Measurements from ENCODE around the gene COMMD1. TPM values are rescaled to one million over a fixed set of nuclear protein-coding genes. Genes with fewer than 3 reads are reported as not detected.
"Not testable (repeated sequence)": the region's sequence is repeated elsewhere in the genome, so short reads cannot be mapped to it uniquely, and the experiment has no call there.

Gene COMMD1
- total RNA-seq, 1 experiment from 2014 or later = 31.7 TPM

DNA sequence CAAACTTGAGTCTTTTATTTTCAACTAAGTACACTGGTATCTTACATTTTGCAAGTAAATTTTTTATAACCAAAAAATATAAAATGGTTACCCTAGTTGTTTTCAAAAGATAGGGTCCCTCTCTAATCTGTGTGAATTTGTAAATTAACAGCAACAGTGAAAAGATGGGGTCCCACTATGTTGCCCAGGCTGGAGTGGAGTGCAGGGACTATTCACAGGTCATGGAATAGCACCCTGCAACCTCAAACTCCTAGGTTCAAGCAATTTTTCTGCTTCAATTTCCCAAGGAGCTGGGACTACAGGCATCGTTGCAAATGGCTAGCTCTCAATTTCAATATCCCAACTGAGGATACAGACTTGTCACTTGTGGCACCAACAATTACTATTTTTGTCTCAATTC, 29.1 kb upstream of the COMMD1 start:
- Histone ChIP-seq H3K36me3 (ENCODE audit: low read depth, low read length) (peaks cover 84% of the 10 kb centered on the region), H3F3A (ENCODE audit: low read length, unreplicated experiment) (no peaks in the 10 kb centered on the region), H3K4me3 (ENCODE audit: low read length) (no peak overlapping the region), H3K79me2 (ENCODE audit: low read length) (no peaks in the 10 kb centered on the region), H3K4me2 (ENCODE audit: low read length) (no peak overlapping the region), H3K27ac (ENCODE audit: low read length) (no peak overlapping the region), H3K9ac (ENCODE audit: low read length) (no peak overlapping the region), H2AFZ (ENCODE audit: low read length) (no peak overlapping the region), H3K27me3 (ENCODE audit: low read length) (no peaks in the 10 kb centered on the region), H3K4me1 (ENCODE audit: insufficient read depth, low read length) (no peaks in the 10 kb centered on the region), H4K20me1 (ENCODE audit: low read length) (0 out of 2 replicates have a peak, but pooled peaks cover 12% of the 10 kb centered on the region), H3K9me2 (replicated peaks; ENCODE audit: low read length) (no peaks in the 10 kb centered on the region), H3K9me3 (ENCODE audit: low read length) (no peaks in the 10 kb centered on the region)
- POLR2A ChIA-PET (ENCODE audit: unreplicated experiment) = no interaction called here
- BruUV-seq (replicated peaks) = no TSS peak
- intact Hi-C loops (cut with micrococcal nuclease) = no loop called here
- TF ChIP-seq, protein P1, sequence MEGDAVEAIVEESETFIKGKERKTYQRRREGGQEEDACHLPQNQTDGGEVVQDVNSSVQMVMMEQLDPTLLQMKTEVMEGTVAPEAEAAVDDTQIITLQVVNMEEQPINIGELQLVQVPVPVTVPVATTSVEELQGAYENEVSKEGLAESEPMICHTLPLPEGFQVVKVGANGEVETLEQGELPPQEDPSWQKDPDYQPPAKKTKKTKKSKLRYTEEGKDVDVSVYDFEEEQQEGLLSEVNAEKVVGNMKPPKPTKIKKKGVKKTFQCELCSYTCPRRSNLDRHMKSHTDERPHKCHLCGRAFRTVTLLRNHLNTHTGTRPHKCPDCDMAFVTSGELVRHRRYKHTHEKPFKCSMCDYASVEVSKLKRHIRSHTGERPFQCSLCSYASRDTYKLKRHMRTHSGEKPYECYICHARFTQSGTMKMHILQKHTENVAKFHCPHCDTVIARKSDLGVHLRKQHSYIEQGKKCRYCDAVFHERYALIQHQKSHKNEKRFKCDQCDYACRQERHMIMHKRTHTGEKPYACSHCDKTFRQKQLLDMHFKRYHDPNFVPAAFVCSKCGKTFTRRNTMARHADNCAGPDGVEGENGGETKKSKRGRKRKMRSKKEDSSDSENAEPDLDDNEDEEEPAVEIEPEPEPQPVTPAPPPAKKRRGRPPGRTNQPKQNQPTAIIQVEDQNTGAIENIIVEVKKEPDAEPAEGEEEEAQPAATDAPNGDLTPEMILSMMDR (conservative IDR thresholded peaks at IDR 0.05; ENCODE audit: low read depth, low read length) = no peak
- TF ChIP-seq EZH2phosphoT487 (IDR thresholded peaks at IDR 0.05; ENCODE audit: borderline replicate concordance, low read length) = no peak
- CTCF ChIA-PET = no interaction called here
- DNase-seq (no peak), ATAC-seq (no peak)

DNA sequence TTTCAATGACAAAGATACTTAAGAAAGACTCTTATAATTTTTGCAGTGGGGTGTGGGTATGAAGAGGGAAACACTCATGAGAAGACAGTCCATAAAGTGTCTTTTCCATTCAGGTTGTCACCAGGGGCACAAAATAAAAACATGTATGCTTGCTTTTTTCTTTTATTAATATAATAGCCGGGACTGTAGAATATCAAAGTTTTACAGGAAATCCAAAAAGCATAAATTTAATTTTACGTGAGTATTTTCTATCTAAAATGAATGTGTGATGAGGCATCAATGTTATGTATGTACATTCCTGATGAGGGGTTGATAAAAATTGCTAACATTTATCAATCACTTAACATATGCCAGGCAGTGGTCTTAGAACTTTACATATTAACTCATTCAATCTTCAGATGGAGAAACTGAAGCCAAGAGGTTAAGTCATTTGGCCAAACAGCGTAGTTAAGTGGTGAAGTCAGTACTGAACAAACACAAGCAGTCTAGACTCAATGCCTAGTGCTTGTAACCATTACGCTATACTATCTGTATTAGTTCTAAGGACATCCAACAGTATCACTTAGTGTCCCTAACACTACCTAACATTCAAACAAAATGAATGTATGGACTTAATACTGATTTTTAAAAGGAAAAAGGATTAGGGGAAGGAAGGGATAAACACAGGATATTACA, 27.8 kb upstream of the COMMD1 start:
- Histone ChIP-seq H3K27me3 (ENCODE audit: low read length) (no peaks in the 10 kb centered on the region), H3K27ac (ENCODE audit: low read length) (no peak overlapping the region), H3K9ac (ENCODE audit: low read length) (no peak overlapping the region), H3K9me2 (replicated peaks; ENCODE audit: low read length) (no peaks in the 10 kb centered on the region), H3K9me3 (ENCODE audit: low read length) (no peaks in the 10 kb centered on the region), H3K4me1 (ENCODE audit: insufficient read depth, low read length) (no peaks in the 10 kb centered on the region), H3K4me3 (ENCODE audit: low read length) (no peak overlapping the region), H3F3A (ENCODE audit: low read length, unreplicated experiment) (no peaks in the 10 kb centered on the region), H4K20me1 (ENCODE audit: low read length) (0 out of 2 replicates have a peak, but pooled peaks cover 9% of the 10 kb centered on the region), H3K4me2 (ENCODE audit: low read length) (no peak overlapping the region), H3K36me3 (ENCODE audit: low read depth, low read length) (peaks cover 84% of the 10 kb centered on the region), H3K79me2 (ENCODE audit: low read length) (no peaks in the 10 kb centered on the region), H2AFZ (ENCODE audit: low read length) (no peak overlapping the region)
- intact Hi-C loops (cut with micrococcal nuclease) = no loop called here
- no TSS peak for BruUV-seq (replicated peaks)
- no peak for DNase-seq
- TF ChIP-seq EZH2phosphoT487 (IDR thresholded peaks at IDR 0.05; ENCODE audit: borderline replicate concordance, low read length) (no peak), EZH2 (IDR thresholded peaks at IDR 0.05; ENCODE audit: low read length, unreplicated experiment) (no peak)
- TF ChIP-seq, protein P1 (conservative IDR thresholded peaks at IDR 0.05; ENCODE audit: low read depth, low read length) = no peak
- peak; percentile 37; the same call in 1 of the 2 replicates for ATAC-seq
- CTCF ChIA-PET = no interaction called here
- POLR2A ChIA-PET (ENCODE audit: unreplicated experiment) = no interaction called here

DNA sequence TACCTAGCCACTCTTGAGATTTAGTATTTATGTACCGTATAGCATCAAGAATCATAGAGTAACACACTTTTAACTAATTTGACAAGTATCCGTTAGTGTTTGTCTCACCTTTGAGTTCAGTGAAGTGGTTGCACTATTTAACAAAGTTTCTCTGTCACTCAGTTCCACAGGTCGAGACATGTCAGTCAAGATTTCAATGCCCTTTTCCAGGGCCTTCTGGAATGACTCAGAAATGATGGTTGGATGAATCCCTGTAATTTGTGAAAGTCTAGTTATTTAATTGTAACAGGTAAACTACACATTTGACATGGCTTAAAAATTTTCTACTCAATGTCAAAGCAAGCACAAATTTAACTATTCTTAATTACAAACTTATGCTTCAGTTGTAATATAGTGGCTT, 26.7 kb upstream of the COMMD1 start:
- 0 out of 2 replicates have a peak, but pooled peaks cover 9% of the 10 kb centered on the region for H4K20me1 ChIP-seq (ENCODE audit: low read length)
- ATAC-seq (no peak), DNase-seq (no peak)
- H3K4me3 ChIP-seq (ENCODE audit: low read length) = no peak overlapping the region
- no peaks in the 10 kb centered on the region for H3K9me2 ChIP-seq (replicated peaks; ENCODE audit: low read length)
- H3K36me3 ChIP-seq (ENCODE audit: low read depth, low read length) = peaks cover 88% of the 10 kb centered on the region
- H3K9me3 ChIP-seq (ENCODE audit: low read length) = no peaks in the 10 kb centered on the region
- no peaks in the 10 kb centered on the region for H3F3A ChIP-seq (ENCODE audit: low read length, unreplicated experiment)
- no peak overlapping the region for H2AFZ ChIP-seq (ENCODE audit: low read length)
- intact Hi-C loops (cut with micrococcal nuclease) = no loop called here
- H3K27me3 ChIP-seq (ENCODE audit: low read length) = no peaks in the 10 kb centered on the region
- POLR2A ChIA-PET (ENCODE audit: unreplicated experiment) = no interaction called here
- no peaks in the 10 kb centered on the region for H3K4me1 ChIP-seq (ENCODE audit: insufficient read depth, low read length)
- CTCF ChIA-PET = no interaction called here
- BruUV-seq (replicated peaks) = no TSS peak
- H3K9ac ChIP-seq (ENCODE audit: low read length) = no peak overlapping the region
- H3K27ac ChIP-seq (ENCODE audit: low read length) = no peak overlapping the region
- peaks cover 4% of the 10 kb centered on the region for H3K79me2 ChIP-seq (ENCODE audit: low read length)
- H3K4me2 ChIP-seq (ENCODE audit: low read length) = no peak overlapping the region
- TF ChIP-seq EZH2phosphoT487 (IDR thresholded peaks at IDR 0.05; ENCODE audit: borderline replicate concordance, low read length) = no peak
- no peak for TF ChIP-seq EZH2 (IDR thresholded peaks at IDR 0.05; ENCODE audit: low read length, unreplicated experiment)
- TF ChIP-seq, protein P1 (conservative IDR thresholded peaks at IDR 0.05; ENCODE audit: low read depth, low read length) = no peak

DNA sequence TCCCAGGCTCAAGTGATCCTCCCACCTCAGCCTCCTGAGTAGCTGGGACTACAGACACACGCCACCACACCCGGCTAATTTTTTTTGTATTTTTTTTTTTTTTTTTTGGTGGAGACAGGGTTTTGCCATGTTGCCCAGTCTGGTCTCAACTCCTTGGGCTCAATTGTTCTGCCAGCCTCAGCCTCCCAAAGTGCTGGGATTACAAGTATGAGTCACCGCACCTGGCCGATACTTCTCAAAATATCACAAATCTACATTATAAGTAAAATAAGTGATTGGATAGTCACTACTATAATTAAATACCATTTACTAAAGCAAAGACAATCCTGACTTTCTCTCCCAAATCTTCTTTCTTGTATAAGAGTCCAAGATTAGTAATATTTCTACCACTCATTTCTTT, 26.1 kb upstream of the COMMD1 start:
- H3F3A ChIP-seq (ENCODE audit: low read length, unreplicated experiment); DNase-seq; ATAC-seq; POLR2A ChIA-PET (ENCODE audit: unreplicated experiment); H3K27ac ChIP-seq (ENCODE audit: low read length); H3K4me3 ChIP-seq (ENCODE audit: low read length); H3K9me3 ChIP-seq (ENCODE audit: low read length); H3K9ac ChIP-seq (ENCODE audit: low read length); intact Hi-C loops (cut with micrococcal nuclease); H4K20me1 ChIP-seq (ENCODE audit: low read length); H3K4me2 ChIP-seq (ENCODE audit: low read length); H3K79me2 ChIP-seq (ENCODE audit: low read length); CTCF ChIA-PET; H3K9me2 ChIP-seq (replicated peaks; ENCODE audit: low read length); H2AFZ ChIP-seq (ENCODE audit: low read length); H3K27me3 ChIP-seq (ENCODE audit: low read length); H3K4me1 ChIP-seq (ENCODE audit: insufficient read depth, low read length); BruUV-seq (replicated peaks): not testable (repeated sequence)
- H3K36me3 ChIP-seq (ENCODE audit: low read depth, low read length) = peaks cover 87% of the 10 kb centered on the region

Data from PC-3 (cell line).